Upper lobe of left lung (tissue), 6 donors: ENCODE results near the gene BRMS1. TPM values are rescaled to one million over a fixed set of nuclear protein-coding genes. Genes with fewer than 3 reads are reported as not detected.

Source experiments
- ATAC-seq, 2 donors: fragments of 200-7000 bp; cut with Tn5 transposase; one replicate each; pipeline ENCODE4 v1.9.1; 2022; ENCODE audit warnings: mild to moderate bottlenecking in 2 of 2, moderate library complexity in 2 of 2; ENCODE audit not compliant: low FRiP score in 2 of 2
- DNase-seq, 2 donors: peaks; one replicate each; pipeline ENCODE4 v3.0.0-alpha.2; 2019 to 2020
- H3K27ac ChIP-seq, 4 donors: fragments of 200-600 bp; sonication (generic); one replicate each; pipeline ENCODE4 v1.5.1; 2016 to 2019
- H3K27me3 ChIP-seq, 4 donors: fragments of 200-600 bp; sonication (generic); one replicate each; pipeline ENCODE4 v1.5.1; 2017 to 2019
- H3K36me3 ChIP-seq, 4 donors: fragments of 200-600 bp; sonication (generic); one replicate each; pipeline ENCODE4 v1.5.1; 2016 to 2019
- H3K4me1 ChIP-seq, 4 donors: fragments of 200-600 bp; sonication (generic); one replicate each; pipeline ENCODE4 v1.5.1; 2018 to 2019
- H3K4me3 ChIP-seq, 4 donors: fragments of 200-600 bp; sonication (generic); one replicate each; pipeline ENCODE4 v1.5.1; 2017 to 2019; ENCODE audit warnings: mild to moderate bottlenecking in 2 of 4, moderate library complexity in 1 of 4
- H3K9me3 ChIP-seq, 4 donors: fragments of 200-600 bp; sonication (generic); one replicate each; pipeline ENCODE4 v1.5.1; 2018 to 2019
- CTCF ChIP-seq, 6 experiments: fragments of 450-650 bp in 4 of 6; fragments of 200-600 bp in 2 of 6; sonication (generic) in 2 of 6; IDR thresholded peaks; one replicate each; pipeline ENCODE4 v1.5.1; 2016 to 2019; ENCODE audit warnings: antibody characterized with exemption in 6 of 6
- EP300 ChIP-seq, 4 donors: sonication (generic); formaldehyde crosslinking; IDR thresholded peaks; one replicate each; pipeline ENCODE4 v1.5.1; 2017; ENCODE audit warnings: antibody characterized with exemption in 4 of 4, control low read depth in 2 of 4
- POLR2A ChIP-seq, 4 donors: fragments of 450-650 bp; IDR thresholded peaks; one replicate each; pipeline ENCODE4 v1.5.1; 2016 to 2017; ENCODE audit warnings: antibody characterized with exemption in 4 of 4, mild to moderate bottlenecking in 2 of 4
- POLR2AphosphoS5 ChIP-seq, 2 donors: sonication (generic); formaldehyde crosslinking; IDR thresholded peaks; one replicate each; pipeline ENCODE4 v1.5.1; 2017; ENCODE audit warnings: antibody characterized with exemption in 2 of 2
- WGBS, 2 donors: methylation state at CpG; one replicate each; pipeline ENCODE4 v1.1.5; 2017 to 2018; 5-methylcytosine and 5-hydroxymethylcytosine counted together
- total RNA-seq, 6 donors: library from RNA; depleted of rRNA in 4 of 6; stranded (reverse); fragments of >200 nt in 4 of 6; gene quantifications; one replicate each; pipeline versions ENCODE4 v1.1.0 to v1.2.1, GENCODE V29; 2016 to 2021
- donor health status: DM: no; HTN: no; CAD: no; lungs with moderate emphysema.
- donor health status: DM: no; HTN: yes; CAD: no; lungs with severe emphysema.

Gene BRMS1
- total RNA-seq, 6 donors from 2014 or later: 34.8 to 63.8 (median 37.1) TPM

- Histone ChIP-seq H3K4me3 (peak overlapping the region in 3 of 4 donors; percentile 29 to 71 (median 48)), H3K27me3 (no peaks in the 10 kb centered on the region), H3K4me1 (peaks cover 35 to 44% (median 39%) of the 10 kb centered on the region in 4 donors), H3K36me3 (no peaks in the 10 kb centered on the region), H3K9me3 (no peaks in the 10 kb centered on the region), H3K27ac (peak overlapping the region in 3 of 4 donors; percentile 0 to 86 (median 86))
- WGBS, 2 donors: 87 to 88% methylated on average over 14 of the region's 14 CpGs
- DNase-seq (peak in 1 of 2 donors; percentile 56), ATAC-seq (no peak)
- TF ChIP-seq POLR2AphosphoS5 (IDR thresholded peaks at IDR 0.05) (no peak), POLR2A (IDR thresholded peaks at IDR 0.05) (no peak), EP300 (IDR thresholded peaks at IDR 0.05) (no peak), CTCF (IDR thresholded peaks at IDR 0.05) (no peak)
These were observed 29.4 kb downstream of the BRMS1 start for GRCh38 chr11:66315498-66315885.

- WGBS, 2 donors: 79 to 88% methylated on average over 13 to 16 of the region's 17 CpGs
These were observed 30.1 kb downstream of the BRMS1 start for GRCh38 chr11:66314561-66315497.

GRCh38 chr11:66314186-66314501 lies 30.8 kb downstream of the BRMS1 start:
- Histone ChIP-seq H3K27me3 (no peaks in the 10 kb centered on the region), H3K36me3 (no peaks in the 10 kb centered on the region), H3K9me3 (no peaks in the 10 kb centered on the region), H3K27ac (peak overlapping the region; percentile 82 to 86 (median 85)), H3K4me3 (peak overlapping the region in 1 of 4 donors; percentile 71), H3K4me1 (peaks cover 35 to 44% (median 39%) of the 10 kb centered on the region in 4 donors)
- TF ChIP-seq POLR2A (IDR thresholded peaks at IDR 0.05): no peak
- TF ChIP-seq CTCF (IDR thresholded peaks at IDR 0.05): no peak
- TF ChIP-seq EP300 (IDR thresholded peaks at IDR 0.05): no peak
- no peak for TF ChIP-seq POLR2AphosphoS5 (IDR thresholded peaks at IDR 0.05)
- DNase-seq: no peak
- WGBS, 2 donors: 78 to 87% methylated on average over 1 of the region's 1 CpG
- no peak for ATAC-seq

More at GRCh38 chr11:66314561-66315497, 30.1 kb downstream of the BRMS1 start:
- Histone ChIP-seq H3K9me3 (no peaks in the 10 kb centered on the region), H3K4me3 (peak overlapping the region in 1 of 4 donors; percentile 71), H3K27me3 (no peaks in the 10 kb centered on the region), H3K36me3 (no peaks in the 10 kb centered on the region), H3K4me1 (peaks cover 35 to 44% (median 39%) of the 10 kb centered on the region in 4 donors), H3K27ac (peak overlapping the region; percentile 0 to 86 (median 85))
- peak in 1 of 2 donors; percentile 60 for DNase-seq
- ATAC-seq: no peak
- TF ChIP-seq POLR2A (IDR thresholded peaks at IDR 0.05): no peak
- no peak for TF ChIP-seq CTCF (IDR thresholded peaks at IDR 0.05)
- no peak for TF ChIP-seq EP300 (IDR thresholded peaks at IDR 0.05)

GRCh38 chr11:66313321-66314185 lies 31.4 kb downstream of the BRMS1 start:
- Histone ChIP-seq H3K4me1 (peaks cover 32 to 40% (median 35%) of the 10 kb centered on the region in 4 donors), H3K27me3 (no peaks in the 10 kb centered on the region), H3K36me3 (no peaks in the 10 kb centered on the region), H3K27ac (peak overlapping the region; percentile 82 to 86 (median 85)), H3K4me3 (peak overlapping the region in 3 of 4 donors; percentile 54 to 71 (median 62)), H3K9me3 (no peaks in the 10 kb centered on the region)
- no peak for TF ChIP-seq POLR2AphosphoS5 (IDR thresholded peaks at IDR 0.05)
- no peak for TF ChIP-seq POLR2A (IDR thresholded peaks at IDR 0.05)
- no peak for TF ChIP-seq EP300 (IDR thresholded peaks at IDR 0.05)
- TF ChIP-seq CTCF (IDR thresholded peaks at IDR 0.05): no peak
- DNase-seq (peak in 1 of 2 donors; percentile 86), ATAC-seq (peak in 1 of 2 donors; percentile 0)
- WGBS, 2 donors: 43 to 49% methylated on average over 10 to 36 of the region's 38 CpGs
